ENCODE results near the gene RAC2.

RAC2 gene

DNA sequence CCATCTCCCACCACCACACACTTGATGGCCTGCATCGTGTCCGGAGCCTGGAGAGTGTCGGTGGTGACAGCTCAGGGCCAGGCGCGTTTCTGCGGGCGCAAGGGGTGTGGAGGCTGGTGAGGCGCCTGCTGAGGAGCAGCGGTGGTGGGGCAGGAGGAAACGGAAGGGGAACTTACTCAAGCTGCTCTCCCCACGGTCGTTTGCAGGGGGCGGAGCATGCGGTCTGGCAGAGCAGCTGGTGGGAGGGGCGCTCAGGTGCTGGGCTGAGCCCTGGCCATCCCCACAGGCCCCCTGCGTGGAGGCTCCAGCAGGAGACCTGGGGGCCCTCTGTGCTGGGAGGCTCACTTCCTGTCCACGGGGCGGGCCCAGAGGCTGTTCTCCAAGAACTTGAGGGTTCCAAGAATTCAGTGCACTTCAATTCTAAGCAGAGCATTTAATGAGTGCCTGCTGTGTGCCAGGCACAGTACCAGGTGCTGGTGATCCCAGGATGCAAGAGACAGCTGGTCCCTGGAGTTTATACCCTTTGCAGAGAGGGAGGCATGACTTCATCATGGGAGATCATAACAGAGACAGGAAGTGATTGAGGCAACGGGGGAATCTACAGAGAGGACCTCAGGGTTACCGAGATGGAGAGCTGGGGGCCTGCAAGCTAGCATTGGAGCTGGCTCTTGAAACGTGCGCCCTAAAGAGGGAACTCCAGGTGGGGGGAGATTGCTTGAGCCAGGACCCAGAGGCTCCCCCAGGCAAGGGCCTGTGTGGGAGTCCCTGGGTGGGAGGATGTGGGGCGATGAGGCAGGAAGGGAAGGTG is at the start of gene RAC2:
Gene RAC2, minus strand, starts transcription at position 156 of the 808 bp plus-strand sequence. Its CDS starts 121 bp downstream, at position 35.
- DNase-seq (ENCODE audit: insufficient read length, low spot score) (peak; percentile 38), FAIRE-seq (no peak)

DNA sequence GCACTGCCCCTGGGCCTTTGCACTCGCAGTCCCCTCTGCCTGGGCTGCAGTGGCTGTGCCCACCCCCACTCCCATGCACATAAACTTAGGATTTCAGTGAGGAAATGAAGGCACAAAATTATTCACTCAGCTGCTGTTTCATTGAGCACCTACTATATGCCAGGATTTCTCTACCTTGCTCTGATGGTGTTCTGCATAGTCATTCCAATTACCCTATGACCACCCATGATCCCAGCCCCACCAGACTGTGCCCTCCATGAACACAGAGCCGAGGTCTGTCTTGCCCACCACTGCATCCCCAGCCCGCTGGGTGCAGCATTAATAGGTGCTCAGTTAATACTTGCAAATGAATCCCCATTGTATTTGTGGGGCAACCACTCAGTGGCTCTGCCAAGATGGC is 49.1 kb upstream of the RAC2 start:
- TF ChIP-seq POLR2A (IDR thresholded peaks at IDR 0.05; ENCODE audit: low read depth, low read length): no peak
- FAIRE-seq: no peak
- DNase-seq (ENCODE audit: insufficient read length, low spot score): no peak

More for the DNA sequence above, at the start of gene RAC2:
- peak; percentile 36; the same call in 1 of the 2 replicates for TF ChIP-seq POLR2A (IDR thresholded peaks at IDR 0.05; ENCODE audit: low read depth, low read length)

DNA sequence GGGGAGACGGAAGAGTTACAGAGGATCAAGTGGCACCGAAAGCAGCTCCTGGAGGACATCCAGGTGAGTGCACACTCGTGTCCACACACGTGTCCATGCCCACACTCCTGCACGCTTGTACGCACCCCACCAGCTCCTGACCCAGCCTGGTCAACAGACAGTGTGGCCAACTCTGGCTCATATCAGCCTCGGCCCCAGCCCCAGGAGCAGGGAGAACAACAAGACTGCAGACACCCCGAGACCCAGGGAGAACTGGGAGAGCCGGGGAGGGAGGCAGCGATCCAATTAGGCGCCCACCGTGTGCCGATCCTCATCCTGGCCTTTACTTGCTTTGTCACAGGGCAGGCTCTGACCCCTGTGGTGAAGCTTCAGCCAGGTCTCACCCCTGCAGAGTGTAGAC is 48.6 kb upstream of the RAC2 start:
- FAIRE-seq (no peak), DNase-seq (ENCODE audit: insufficient read length, low spot score) (no peak)
- TF ChIP-seq POLR2A (IDR thresholded peaks at IDR 0.05; ENCODE audit: low read depth, low read length): no peak

DNA sequence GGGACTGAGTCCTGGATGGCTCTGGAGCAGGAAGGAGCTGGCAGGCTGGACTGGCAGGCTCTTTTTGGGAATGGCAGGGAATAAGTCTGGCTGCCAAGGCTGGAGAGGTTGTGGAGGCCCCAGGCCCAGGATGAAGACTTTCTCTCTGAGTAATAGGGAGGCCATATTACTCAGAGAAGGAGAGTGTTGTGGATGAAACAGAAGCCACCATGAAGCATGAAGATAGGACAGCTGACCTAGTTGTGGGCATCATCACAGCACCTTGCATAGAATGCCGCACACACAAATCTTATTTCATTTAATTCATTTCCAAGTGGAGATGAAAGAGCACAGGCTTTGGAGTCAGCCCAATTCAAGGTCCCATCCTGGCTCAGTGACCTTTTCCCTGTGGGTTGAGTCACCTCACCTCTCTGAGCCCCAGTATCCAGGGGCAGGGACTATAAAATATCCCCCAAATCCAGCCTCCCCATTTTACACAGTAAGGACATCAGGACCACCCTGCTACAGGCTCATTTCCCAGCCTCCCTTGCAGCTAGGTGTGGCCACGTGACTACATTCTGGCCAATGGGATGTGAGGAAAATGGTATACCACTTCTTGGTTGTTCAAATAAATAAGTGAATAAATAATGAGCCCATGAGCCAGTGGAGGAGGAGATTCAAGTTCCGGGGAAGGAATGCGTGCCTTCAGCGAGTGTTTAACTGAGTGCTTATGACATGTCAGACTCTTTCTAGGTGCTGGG is 47.7 kb upstream of the RAC2 start:
- FAIRE-seq (no peak), DNase-seq (ENCODE audit: insufficient read length, low spot score) (no peak)
- TF ChIP-seq POLR2A (IDR thresholded peaks at IDR 0.05; ENCODE audit: low read depth, low read length): no peak

DNA sequence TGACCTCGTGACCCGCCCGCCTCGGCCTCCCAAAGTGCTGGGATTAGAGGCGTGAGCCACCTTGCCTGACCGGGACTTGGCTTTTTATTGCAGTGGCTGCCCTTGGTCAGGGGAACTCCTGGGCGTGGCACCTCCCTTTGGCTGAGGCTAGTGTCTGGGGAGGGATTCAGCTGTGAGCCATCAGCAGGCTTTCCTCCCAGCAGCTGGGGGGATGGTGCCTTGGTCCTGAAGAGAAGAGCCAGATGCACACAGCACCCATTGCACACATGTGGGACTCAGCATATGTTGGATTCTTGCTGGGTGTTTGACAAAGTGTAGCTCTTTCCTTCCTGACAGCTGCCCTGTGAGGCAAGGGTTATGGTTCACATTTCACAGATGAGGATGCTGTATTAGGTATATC is 46.7 kb upstream of the RAC2 start:
- peak; percentile 50 for DNase-seq (ENCODE audit: insufficient read length, low spot score)
- FAIRE-seq: no peak
- TF ChIP-seq POLR2A (IDR thresholded peaks at IDR 0.05; ENCODE audit: low read depth, low read length): no peak

DNA sequence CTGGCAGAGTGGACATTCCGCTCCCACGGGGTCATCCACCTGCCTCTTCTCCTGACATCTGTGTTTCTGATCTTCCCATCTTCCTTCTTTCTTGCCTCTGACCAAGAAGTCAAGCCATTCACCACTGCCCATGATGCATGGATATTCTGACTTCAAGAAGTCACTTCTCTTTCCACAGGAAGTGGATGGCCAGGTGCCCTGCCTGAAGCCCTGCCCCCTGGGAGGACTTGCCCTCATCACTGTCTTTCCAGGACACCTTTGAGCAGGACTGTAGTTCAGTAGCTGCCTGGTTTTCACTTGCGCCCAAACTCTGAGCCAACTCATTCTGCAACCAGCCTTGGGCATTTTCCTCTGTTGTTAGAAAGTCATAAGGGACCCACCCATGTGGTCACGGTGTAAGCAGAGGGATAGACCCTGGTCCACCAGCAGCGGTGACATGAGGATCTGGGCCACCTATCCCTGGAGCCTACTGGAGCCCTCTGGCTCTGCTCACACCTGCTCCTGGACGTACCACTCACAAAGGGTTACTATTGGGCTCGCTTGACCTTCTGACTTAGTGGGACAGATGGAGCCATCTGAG is 45.2 kb upstream of the RAC2 start:
- no peak for FAIRE-seq
- TF ChIP-seq POLR2A (IDR thresholded peaks at IDR 0.05; ENCODE audit: low read depth, low read length): no peak

DNA sequence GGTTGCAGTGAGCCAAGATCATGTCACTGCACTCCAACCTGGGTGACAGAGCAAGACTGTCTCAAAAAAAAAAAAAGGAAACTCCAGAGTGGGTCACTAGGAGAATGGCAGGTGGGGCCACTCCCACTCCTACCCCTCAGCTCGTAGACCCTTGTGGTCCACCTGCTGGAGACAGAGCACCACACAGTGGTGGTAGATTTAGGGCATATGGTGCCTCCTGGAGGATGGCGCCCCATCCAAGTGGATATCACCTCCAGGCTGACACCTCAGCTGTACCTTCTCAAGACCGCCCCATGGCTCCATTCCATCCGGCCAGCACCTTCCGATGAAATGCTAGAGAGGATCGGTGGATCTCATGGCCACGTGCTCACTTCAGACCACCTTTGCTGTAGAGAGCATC is 44.5 kb upstream of the RAC2 start:
- DNase-seq (ENCODE audit: insufficient read length, low spot score) (no peak), FAIRE-seq (no peak)
- TF ChIP-seq POLR2A (IDR thresholded peaks at IDR 0.05; ENCODE audit: low read depth, low read length): no peak

More for the DNA sequence above, 45.2 kb upstream of the RAC2 start:
- DNase-seq (ENCODE audit: insufficient read length, low spot score): no peak

DNA sequence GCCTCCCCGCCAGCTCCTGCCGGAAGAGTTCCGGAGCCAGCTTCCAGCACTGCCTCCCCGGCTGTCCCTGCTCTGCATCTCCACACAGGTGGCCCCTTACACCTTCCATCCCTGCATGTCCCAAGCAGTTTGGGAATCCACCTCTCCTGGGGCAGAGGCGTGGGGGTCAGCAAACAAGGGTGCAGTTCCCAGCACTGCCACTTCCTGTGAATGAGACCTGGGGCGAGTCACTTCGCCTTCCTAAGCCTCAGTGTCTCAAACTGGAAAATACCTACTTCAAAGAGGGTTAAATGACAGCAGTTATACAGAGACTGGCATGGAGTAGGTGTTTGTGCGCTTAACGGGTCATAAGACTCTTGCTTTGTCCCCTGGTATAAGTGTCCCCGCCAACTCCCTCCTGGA is 43.5 kb upstream of the RAC2 start:
- DNase-seq (ENCODE audit: insufficient read length, low spot score): no peak
- TF ChIP-seq POLR2A (IDR thresholded peaks at IDR 0.05; ENCODE audit: low read depth, low read length): no peak
- FAIRE-seq: no peak

DNA sequence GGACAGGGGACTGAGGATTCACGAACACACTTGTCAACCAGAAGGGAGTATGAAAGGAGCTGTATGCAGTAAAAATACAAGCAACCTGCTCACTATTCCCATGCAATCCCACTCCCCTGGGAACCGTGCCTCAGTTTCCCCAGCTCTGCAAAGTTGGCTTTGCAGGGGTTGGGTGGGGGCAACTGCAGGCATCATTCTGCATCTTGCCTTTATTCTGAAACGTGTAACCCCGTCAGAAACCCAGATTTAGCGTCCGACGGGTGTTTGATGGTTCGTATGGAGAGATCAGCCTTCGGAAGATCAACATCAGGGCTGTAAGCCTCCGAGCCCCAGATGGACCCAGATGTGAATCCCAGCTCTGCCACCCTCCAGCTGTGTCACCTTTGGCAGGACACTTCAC is 41.9 kb upstream of the RAC2 start:
- no peak for TF ChIP-seq POLR2A (IDR thresholded peaks at IDR 0.05; ENCODE audit: low read depth, low read length)
- DNase-seq (ENCODE audit: insufficient read length, low spot score) (no peak), FAIRE-seq (no peak)

DNA sequence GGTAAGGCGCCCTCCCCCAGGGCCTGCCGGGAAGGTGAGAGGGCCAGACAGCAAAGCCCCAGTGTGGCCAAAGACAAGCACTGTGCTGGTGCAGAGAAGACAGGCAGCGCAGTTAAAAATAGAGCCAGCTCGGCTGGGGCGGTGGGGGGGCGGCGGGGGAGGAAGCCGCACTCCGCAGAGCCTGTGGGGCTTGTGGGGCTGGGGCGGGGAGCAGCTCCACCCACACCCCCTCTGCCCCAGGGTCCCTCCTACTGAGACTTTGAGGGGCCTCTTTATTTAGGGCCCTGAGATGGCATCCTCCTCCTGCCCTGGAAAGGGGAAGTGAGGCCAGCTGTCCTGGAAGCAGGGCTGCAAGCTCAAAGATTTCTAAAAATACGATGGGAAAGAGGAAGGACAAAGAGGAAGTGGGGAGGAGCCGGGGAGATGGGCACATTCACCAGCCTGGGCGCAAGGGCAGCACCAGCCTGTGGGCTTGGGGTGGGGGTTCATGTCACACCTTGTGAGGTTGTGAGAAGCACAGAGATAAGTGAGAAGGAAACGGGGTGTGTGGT is 40.8 kb upstream of the RAC2 start:
- no peak for FAIRE-seq
- no peak for DNase-seq (ENCODE audit: insufficient read length, low spot score)
- no peak for TF ChIP-seq POLR2A (IDR thresholded peaks at IDR 0.05; ENCODE audit: low read depth, low read length)

DNA sequence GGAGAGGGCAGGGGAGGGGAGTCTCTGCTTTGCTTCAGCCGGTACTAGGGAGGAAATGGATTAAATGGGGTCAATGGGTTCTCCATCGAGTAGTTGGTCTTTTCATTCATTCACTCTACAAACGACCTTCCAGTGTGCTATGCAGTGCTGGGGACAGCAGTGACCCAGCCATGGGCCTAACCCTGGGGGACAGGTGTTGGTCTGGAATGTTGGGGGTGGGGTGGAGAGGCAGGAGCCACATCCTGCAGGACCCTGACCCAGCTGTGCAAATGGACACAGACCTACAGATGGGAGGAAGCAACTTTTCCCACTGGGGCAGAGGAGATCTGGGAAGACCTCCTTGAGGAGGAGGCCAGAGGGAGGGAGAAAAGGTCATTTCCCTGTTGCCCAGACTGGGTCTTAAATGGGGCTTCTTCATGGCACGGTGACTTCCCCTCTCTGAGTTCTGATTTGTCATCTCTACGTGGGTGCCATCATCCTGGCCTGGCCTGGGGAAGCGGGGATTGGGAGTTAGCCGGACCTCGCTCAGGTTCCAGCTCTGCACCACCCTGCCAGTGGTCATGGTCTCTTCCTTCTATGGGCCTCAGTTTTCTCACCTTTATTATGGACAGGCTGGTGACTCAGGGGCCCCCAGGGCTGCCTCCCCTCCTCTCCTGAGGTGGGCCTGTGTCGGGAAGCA is 40.2 kb upstream of the RAC2 start:
- no peak for TF ChIP-seq POLR2A (IDR thresholded peaks at IDR 0.05; ENCODE audit: low read depth, low read length)
- no peak for DNase-seq (ENCODE audit: insufficient read length, low spot score)
- no peak for FAIRE-seq

DNA sequence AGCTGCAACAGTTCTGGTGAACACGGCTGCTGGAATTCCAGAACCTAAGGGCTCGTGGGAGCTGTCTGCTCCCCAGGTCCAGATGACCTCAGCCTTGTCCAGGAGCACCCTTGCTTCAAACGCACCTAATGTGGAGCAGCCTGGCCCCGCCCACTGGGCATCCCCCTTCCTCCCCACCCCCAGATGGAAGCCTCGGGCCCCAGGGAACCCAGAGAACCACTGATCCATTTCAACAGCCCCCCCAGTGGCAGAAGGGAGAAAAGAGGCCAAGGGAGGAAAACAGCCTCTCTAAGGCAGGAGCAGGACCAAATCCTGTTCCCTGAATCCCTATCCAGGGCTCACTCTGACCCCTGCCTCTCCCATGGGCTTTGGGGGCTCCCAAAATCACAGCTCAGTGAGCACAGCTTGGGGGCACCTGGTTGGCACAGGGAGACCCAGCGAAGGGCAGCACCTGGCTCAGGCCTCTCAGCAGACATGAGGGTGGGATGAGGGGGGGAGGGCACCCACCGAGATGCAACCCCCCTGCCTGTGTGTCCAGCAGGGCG is 39.4 kb upstream of the RAC2 start:
- TF ChIP-seq POLR2A (IDR thresholded peaks at IDR 0.05; ENCODE audit: low read depth, low read length): no peak
- DNase-seq (ENCODE audit: insufficient read length, low spot score) (no peak), FAIRE-seq (no peak)

DNA sequence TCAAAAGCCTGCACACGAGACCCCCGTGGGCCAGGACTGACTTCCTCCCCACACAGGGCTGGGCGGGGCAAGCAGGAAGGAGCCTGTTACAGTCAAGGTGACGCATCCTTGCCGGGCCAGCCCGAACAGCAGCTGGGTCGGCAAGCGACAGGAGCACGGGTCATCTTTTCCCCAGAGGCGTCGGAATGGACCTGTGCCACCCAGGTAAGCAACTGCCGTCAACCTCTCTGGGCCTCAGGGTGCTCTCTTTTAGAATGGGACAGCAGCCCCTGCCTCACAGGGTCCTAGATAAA is 38.3 kb upstream of the RAC2 start, which contains the start of gene CYTH4:
Gene CYTH4, plus strand, starts transcription at position 124 of the 293 bp plus-strand sequence. Its CDS starts 62 bp downstream, at position 186.
- no peak for FAIRE-seq
- DNase-seq (ENCODE audit: insufficient read length, low spot score): peak; percentile 39
- no peak for TF ChIP-seq POLR2A (IDR thresholded peaks at IDR 0.05; ENCODE audit: low read depth, low read length)

Data from H54 (cell line).